Measurements from ENCODE around the gene COQ8A.
"Not testable (repeated sequence)": the region's sequence is repeated elsewhere in the genome, so short reads cannot be mapped to it uniquely, and the experiment has no call there.

The COQ8A gene

GRCh38 chr1:226954337-226954736 lies 14.2 kb downstream of the COQ8A start:
- no peak overlapping the region for H2BK5ac ChIP-seq (ENCODE audit: low read depth, low read length, poor library complexity)
- no peak overlapping the region for H2AK5ac ChIP-seq (ENCODE audit: low read length)
- no peak overlapping the region for H3K14ac ChIP-seq (ENCODE audit: low read length)
- no peak overlapping the region for H3K4ac ChIP-seq (ENCODE audit: low read depth, low read length)
- no peaks in the 10 kb centered on the region for H3K79me1 ChIP-seq (ENCODE audit: low read length)
- H3K23ac ChIP-seq (ENCODE audit: low read length): no peak overlapping the region
- H3K4me1 ChIP-seq (ENCODE audit: control insufficient read depth in 1 of 2, insufficient read depth in 2 of 2, low read length in 2 of 2): no peaks in the 10 kb centered on the region
- peaks cover 5% of the 10 kb centered on the region for H3K9me3 ChIP-seq (ENCODE audit: insufficient read depth, low read depth, low read length)
- H4K91ac ChIP-seq (ENCODE audit: low read depth, low read length): no peak overlapping the region
- H3K79me2 ChIP-seq (ENCODE audit: control insufficient read depth, insufficient read depth, low read length, poor library complexity): no peaks in the 10 kb centered on the region
- H2BK12ac ChIP-seq (ENCODE audit: low read length): no peak overlapping the region
- H3K18ac ChIP-seq (ENCODE audit: low read length): no peak overlapping the region
- no peak overlapping the region for H3K4me3 ChIP-seq (ENCODE audit: low read depth, low read length)
- H3K9ac ChIP-seq (ENCODE audit: low read length): no peak overlapping the region
- H4K12ac ChIP-seq (ENCODE audit: low read depth, low read length): no peak overlapping the region
- no peaks in the 10 kb centered on the region for H3K36me3 ChIP-seq (ENCODE audit: control insufficient read depth in 1 of 2, insufficient read depth in 2 of 2, low read length in 2 of 2)
- H3K4me2 ChIP-seq (ENCODE audit: low read length): no peak overlapping the region
- no CpG with 5 or more reads among the region's 6 CpGs for WGBS (ENCODE audit: extremely low coverage, insufficient coverage, insufficient read length)
- no peak for DNase-seq
- H2AFZ ChIP-seq (ENCODE audit: insufficient read depth, low read length, poor library complexity): no peak overlapping the region
- H2BK120ac ChIP-seq (ENCODE audit: insufficient read depth, low read length, poor library complexity): no peak overlapping the region
- H3K27me3 ChIP-seq (ENCODE audit: insufficient read depth, low read length): no peaks in the 10 kb centered on the region
- H3K27ac ChIP-seq (ENCODE audit: low read depth, low read length): no peak overlapping the region
- H4K8ac ChIP-seq (ENCODE audit: low read depth, low read length): no peak overlapping the region

GRCh38 chr1:226954777-226955176 lies 14.7 kb downstream of the COQ8A start:
- no peak overlapping the region for H3K4ac ChIP-seq (ENCODE audit: low read depth, low read length)
- H2AK5ac ChIP-seq (ENCODE audit: low read length): no peak overlapping the region
- H3K27ac ChIP-seq (ENCODE audit: low read depth, low read length): no peak overlapping the region
- H3K4me1 ChIP-seq (ENCODE audit: control insufficient read depth in 1 of 2, insufficient read depth in 2 of 2, low read length in 2 of 2): no peaks in the 10 kb centered on the region
- H2BK120ac ChIP-seq (ENCODE audit: insufficient read depth, low read length, poor library complexity): no peak overlapping the region
- peaks cover 5% of the 10 kb centered on the region for H3K9me3 ChIP-seq (ENCODE audit: insufficient read depth, low read depth, low read length)
- H3K4me2 ChIP-seq (ENCODE audit: low read length): no peak overlapping the region
- H3K9ac ChIP-seq (ENCODE audit: low read length): no peak overlapping the region
- H3K27me3 ChIP-seq (ENCODE audit: insufficient read depth, low read length): no peaks in the 10 kb centered on the region
- no peaks in the 10 kb centered on the region for H3K79me2 ChIP-seq (ENCODE audit: control insufficient read depth, insufficient read depth, low read length, poor library complexity)
- no peak overlapping the region for H2BK5ac ChIP-seq (ENCODE audit: low read depth, low read length, poor library complexity)
- no peak overlapping the region for H2AFZ ChIP-seq (ENCODE audit: insufficient read depth, low read length, poor library complexity)
- DNase-seq: no peak
- no peak overlapping the region for H3K23ac ChIP-seq (ENCODE audit: low read length)
- no peaks in the 10 kb centered on the region for H3K36me3 ChIP-seq (ENCODE audit: control insufficient read depth in 1 of 2, insufficient read depth in 2 of 2, low read length in 2 of 2)
- H2BK12ac ChIP-seq (ENCODE audit: low read length): no peak overlapping the region
- H3K79me1 ChIP-seq (ENCODE audit: low read length): no peaks in the 10 kb centered on the region
- H4K12ac ChIP-seq (ENCODE audit: low read depth, low read length): no peak overlapping the region
- no CpG with 5 or more reads among the region's 4 CpGs for WGBS (ENCODE audit: extremely low coverage, insufficient coverage, insufficient read length)
- H4K91ac ChIP-seq (ENCODE audit: low read depth, low read length): no peak overlapping the region
- H3K14ac ChIP-seq (ENCODE audit: low read length): no peak overlapping the region
- H3K4me3 ChIP-seq (ENCODE audit: low read depth, low read length): no peak overlapping the region
- no peak overlapping the region for H4K8ac ChIP-seq (ENCODE audit: low read depth, low read length)
- H3K18ac ChIP-seq (ENCODE audit: low read length): no peak overlapping the region

GRCh38 chr1:226955857-226956256 lies 15.8 kb downstream of the COQ8A start:
- not testable (repeated sequence) for H4K12ac ChIP-seq (ENCODE audit: low read depth, low read length); H3K4me2 ChIP-seq (ENCODE audit: low read length); H3K23ac ChIP-seq (ENCODE audit: low read length); H2BK120ac ChIP-seq (ENCODE audit: insufficient read depth, low read length, poor library complexity); DNase-seq; H4K91ac ChIP-seq (ENCODE audit: low read depth, low read length); H3K14ac ChIP-seq (ENCODE audit: low read length); H3K4me3 ChIP-seq (ENCODE audit: low read depth, low read length); H3K79me2 ChIP-seq (ENCODE audit: control insufficient read depth, insufficient read depth, low read length, poor library complexity); H4K8ac ChIP-seq (ENCODE audit: low read depth, low read length); H3K9ac ChIP-seq (ENCODE audit: low read length); H3K4ac ChIP-seq (ENCODE audit: low read depth, low read length); H3K18ac ChIP-seq (ENCODE audit: low read length); H2BK12ac ChIP-seq (ENCODE audit: low read length); H3K4me1 ChIP-seq (ENCODE audit: control insufficient read depth in 1 of 2, insufficient read depth in 2 of 2, low read length in 2 of 2); H3K79me1 ChIP-seq (ENCODE audit: low read length); H3K27ac ChIP-seq (ENCODE audit: low read depth, low read length); H3K27me3 ChIP-seq (ENCODE audit: insufficient read depth, low read length); H2AK5ac ChIP-seq (ENCODE audit: low read length); H2BK5ac ChIP-seq (ENCODE audit: low read depth, low read length, poor library complexity); H3K36me3 ChIP-seq (ENCODE audit: control insufficient read depth in 1 of 2, insufficient read depth in 2 of 2, low read length in 2 of 2); H2AFZ ChIP-seq (ENCODE audit: insufficient read depth, low read length, poor library complexity)
- no CpG with 5 or more reads among the region's 2 CpGs for WGBS (ENCODE audit: extremely low coverage, insufficient coverage, insufficient read length)
- peaks cover 12% of the 10 kb centered on the region for H3K9me3 ChIP-seq (ENCODE audit: insufficient read depth, low read depth, low read length)

DNA sequence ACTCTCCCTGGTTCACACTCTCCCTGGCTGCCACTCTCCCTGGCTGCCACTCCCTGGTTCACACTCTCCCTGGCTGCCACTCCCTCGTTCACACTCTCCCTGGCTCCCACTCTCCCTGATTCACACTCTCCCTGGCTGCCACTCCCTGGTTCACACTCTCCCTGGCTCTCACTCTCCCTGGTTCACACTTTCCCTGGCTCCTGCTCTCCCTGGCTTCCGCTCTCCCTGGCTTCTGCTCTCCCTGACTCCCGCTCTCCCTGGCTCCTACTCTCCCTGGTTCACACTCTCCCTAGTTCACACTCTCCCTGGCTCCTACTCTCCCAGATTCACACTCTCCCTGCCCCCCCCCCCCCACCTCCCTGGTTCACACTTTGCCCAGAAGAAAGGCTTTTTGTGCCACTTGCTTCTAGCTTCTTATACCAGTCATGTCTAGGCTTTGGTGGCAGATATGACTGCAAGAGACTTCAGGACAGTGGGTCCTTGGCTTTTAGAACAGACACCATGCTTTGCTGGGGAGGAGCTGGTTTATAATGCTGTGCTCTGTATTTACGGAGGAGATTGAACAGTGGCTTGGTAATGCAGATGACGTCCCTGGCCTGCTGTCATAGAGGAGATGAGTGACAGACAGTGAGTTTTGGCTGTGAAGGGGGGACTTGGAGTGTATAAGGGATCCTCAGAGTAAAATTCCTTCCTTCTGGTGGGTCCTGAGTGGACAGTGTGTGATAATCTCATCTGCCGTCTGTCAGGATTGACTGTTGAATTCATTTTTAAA lies 17.0 kb downstream of the COQ8A start:
- Histone ChIP-seq H3K9me3 (ENCODE audit: insufficient read depth, low read depth, low read length) (peaks cover 13% of the 10 kb centered on the region), H3K4me2 (ENCODE audit: low read length) (no peak overlapping the region), H2AFZ (ENCODE audit: insufficient read depth, low read length, poor library complexity) (no peak overlapping the region), H4K91ac (ENCODE audit: low read depth, low read length) (no peak overlapping the region), H2BK5ac (ENCODE audit: low read depth, low read length, poor library complexity) (no peak overlapping the region), H3K4me3 (ENCODE audit: low read depth, low read length) (no peak overlapping the region), H2AK5ac (ENCODE audit: low read length) (no peak overlapping the region), H3K27me3 (ENCODE audit: insufficient read depth, low read length) (no peaks in the 10 kb centered on the region), H2BK120ac (ENCODE audit: insufficient read depth, low read length, poor library complexity) (no peak overlapping the region), H3K27ac (ENCODE audit: low read depth, low read length) (no peak overlapping the region), H3K9ac (ENCODE audit: low read length) (no peak overlapping the region), H3K4me1 (ENCODE audit: control insufficient read depth in 1 of 2, insufficient read depth in 2 of 2, low read length in 2 of 2) (no peaks in the 10 kb centered on the region), H3K79me1 (ENCODE audit: low read length) (no peaks in the 10 kb centered on the region), H3K79me2 (ENCODE audit: control insufficient read depth, insufficient read depth, low read length, poor library complexity) (no peaks in the 10 kb centered on the region), H4K8ac (ENCODE audit: low read depth, low read length) (no peak overlapping the region), H3K23ac (ENCODE audit: low read length) (no peak overlapping the region), H3K14ac (ENCODE audit: low read length) (no peak overlapping the region), H3K36me3 (ENCODE audit: control insufficient read depth in 1 of 2, insufficient read depth in 2 of 2, low read length in 2 of 2) (no peaks in the 10 kb centered on the region), H3K18ac (ENCODE audit: low read length) (no peak overlapping the region), H2BK12ac (ENCODE audit: low read length) (no peak overlapping the region), H4K12ac (ENCODE audit: low read depth, low read length) (no peak overlapping the region), H3K4ac (ENCODE audit: low read depth, low read length) (no peak overlapping the region)
- no CpG with 5 or more reads among the region's 6 CpGs for WGBS (ENCODE audit: extremely low coverage, insufficient coverage, insufficient read length)
- DNase-seq: no peak

Measured in trophoblast cell (in vitro differentiated cells and primary cell).